ENCODE data around the gene MOB2. TPM values are rescaled to one million over a fixed set of nuclear protein-coding genes. Genes with fewer than 3 reads are reported as not detected.

MOB2 gene
- polyA plus RNA-seq, 3 donors, result 22.1 to 44.1 (median 22.5) TPM

DNA sequence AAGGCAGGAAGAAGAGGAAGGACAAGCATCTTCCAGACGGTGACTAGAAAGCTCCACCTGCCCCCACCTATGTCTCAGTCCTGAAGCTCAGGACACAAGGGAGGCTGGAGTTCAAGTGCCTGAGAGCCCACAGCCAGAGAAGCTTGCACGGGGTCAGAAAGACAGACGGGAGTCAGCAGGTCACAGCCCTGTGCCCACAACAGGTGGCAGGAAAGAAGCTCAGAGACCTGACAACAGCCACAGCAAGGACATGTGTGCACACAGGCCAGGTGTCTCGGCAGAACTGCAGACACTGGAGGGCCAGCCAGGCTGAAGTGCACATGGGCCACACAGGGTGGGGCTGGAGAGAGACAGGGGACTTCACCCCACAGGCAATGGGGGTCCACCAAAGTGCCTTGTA is 37.2 kb upstream of the MOB2 start:
- Histone ChIP-seq H3K4me2 (replicated peaks; ENCODE audit: extremely low read depth, low read length, poor library complexity, severe bottlenecking) (no peak overlapping the region), H3K36me3 (replicated peaks in 1 of 2; ENCODE audit: control insufficient read depth in 1 of 2, insufficient read depth in 2 of 2, low read length in 2 of 2) (peaks cover 2 to 5% of the 10 kb centered on the region in 2 donors), H3K9ac (ENCODE audit: insufficient read depth, low read length, poor library complexity, severe bottlenecking) (no peak overlapping the region), H3K4me3 (replicated peaks in 1 of 3; ENCODE audit: low read depth in 2 of 3, low read length in 3 of 3) (no peak overlapping the region), H3K27ac (ENCODE audit: low read depth in 1 of 2, low read length in 2 of 2) (no peak overlapping the region), H2AFZ (ENCODE audit: insufficient read depth, low read depth, low read length, poor library complexity, severe bottlenecking) (no peak overlapping the region), H3K79me2 (ENCODE audit: insufficient read depth, low read length) (peaks cover 90% of the 10 kb centered on the region), H3K27me3 (ENCODE audit: control insufficient read depth in 2 of 2, insufficient read depth in 2 of 2, low read length in 2 of 2) (no peaks in the 10 kb centered on the region), H3K4me1 (ENCODE audit: control insufficient read depth in 1 of 2, insufficient read depth in 2 of 2, low read length in 2 of 2) (no peaks in the 10 kb centered on the region), H3K9me3 (replicated peaks in 1 of 2; ENCODE audit: control insufficient read depth in 1 of 2, insufficient read depth in 1 of 2, low read length in 2 of 2) (no peaks in the 10 kb centered on the region), H4K20me1 (ENCODE audit: insufficient read depth, low read length) (peaks cover 99% of the 10 kb centered on the region)
- DNase-seq, result no peak
- intact Hi-C loops (cut with micrococcal nuclease), result no loop called here
- peaks cover 4% of the 10 kb centered on the region for H3K4me1 Mint-ChIP-seq
- peaks cover 5 to 15% of the 10 kb centered on the region in 2 donors for H3K36me3 Mint-ChIP-seq
- 75% methylated on average over 4 of the region's 4 CpGs for WGBS (ENCODE audit: insufficient coverage)
- H3K9me3 Mint-ChIP-seq, result no peaks in the 10 kb centered on the region
- no peak for TF ChIP-seq CTCF (IDR thresholded peaks at IDR 0.05)
- no peak overlapping the region for H3K27ac Mint-ChIP-seq
- H3K4me3 Mint-ChIP-seq, result no peak overlapping the region
- peaks cover 0 to 1% (median 0%) of the 10 kb centered on the region in 3 donors for H3K27me3 Mint-ChIP-seq (ENCODE audit: low read depth in 3 of 3)

GRCh38 chr11:1523077-1523476 is 36.5 kb upstream of the MOB2 start:
- H3K9me3 Mint-ChIP-seq, result no peaks in the 10 kb centered on the region
- H3K4me2 ChIP-seq (replicated peaks; ENCODE audit: extremely low read depth, low read length, poor library complexity, severe bottlenecking), result no peak overlapping the region
- no peak overlapping the region for H2AFZ ChIP-seq (ENCODE audit: insufficient read depth, low read depth, low read length, poor library complexity, severe bottlenecking)
- no peak for TF ChIP-seq CTCF (IDR thresholded peaks at IDR 0.05)
- no peak for DNase-seq
- no peak overlapping the region for H3K4me3 Mint-ChIP-seq
- H3K27ac Mint-ChIP-seq, result no peak overlapping the region
- no peaks in the 10 kb centered on the region for H3K9me3 ChIP-seq (replicated peaks in 1 of 2; ENCODE audit: control insufficient read depth in 1 of 2, insufficient read depth in 1 of 2, low read length in 2 of 2)
- peaks cover 0 to 1% (median 0%) of the 10 kb centered on the region in 3 donors for H3K27me3 Mint-ChIP-seq (ENCODE audit: low read depth in 3 of 3)
- intact Hi-C loops (cut with micrococcal nuclease), result no loop called here
- WGBS (ENCODE audit: insufficient coverage), result no CpG with 5 or more reads among the region's 6 CpGs
- H3K27me3 ChIP-seq (ENCODE audit: control insufficient read depth in 2 of 2, insufficient read depth in 2 of 2, low read length in 2 of 2), result no peaks in the 10 kb centered on the region
- H3K36me3 Mint-ChIP-seq, result peaks cover 5 to 16% of the 10 kb centered on the region in 2 donors
- peaks cover 2 to 5% of the 10 kb centered on the region in 2 donors for H3K36me3 ChIP-seq (replicated peaks in 1 of 2; ENCODE audit: control insufficient read depth in 1 of 2, insufficient read depth in 2 of 2, low read length in 2 of 2)
- H3K79me2 ChIP-seq (ENCODE audit: insufficient read depth, low read length), result peaks cover 90% of the 10 kb centered on the region
- H4K20me1 ChIP-seq (ENCODE audit: insufficient read depth, low read length), result peaks cover 99% of the 10 kb centered on the region
- H3K27ac ChIP-seq (ENCODE audit: low read depth in 1 of 2, low read length in 2 of 2), result no peak overlapping the region
- H3K9ac ChIP-seq (ENCODE audit: insufficient read depth, low read length, poor library complexity, severe bottlenecking), result no peak overlapping the region
- H3K4me3 ChIP-seq (replicated peaks in 1 of 3; ENCODE audit: low read depth in 2 of 3, low read length in 3 of 3), result no peak overlapping the region
- H3K4me1 ChIP-seq (ENCODE audit: control insufficient read depth in 1 of 2, insufficient read depth in 2 of 2, low read length in 2 of 2), result no peaks in the 10 kb centered on the region
- H3K4me1 Mint-ChIP-seq, result peaks cover 4% of the 10 kb centered on the region

Data from CD14-positive monocyte (primary cell).